ENCODE measurements around the gene ALAD.
"Not testable (repeated sequence)": the region's sequence is repeated elsewhere in the genome, so short reads cannot be mapped to it uniquely, and the experiment has no call there.

The ALAD gene

DNA sequence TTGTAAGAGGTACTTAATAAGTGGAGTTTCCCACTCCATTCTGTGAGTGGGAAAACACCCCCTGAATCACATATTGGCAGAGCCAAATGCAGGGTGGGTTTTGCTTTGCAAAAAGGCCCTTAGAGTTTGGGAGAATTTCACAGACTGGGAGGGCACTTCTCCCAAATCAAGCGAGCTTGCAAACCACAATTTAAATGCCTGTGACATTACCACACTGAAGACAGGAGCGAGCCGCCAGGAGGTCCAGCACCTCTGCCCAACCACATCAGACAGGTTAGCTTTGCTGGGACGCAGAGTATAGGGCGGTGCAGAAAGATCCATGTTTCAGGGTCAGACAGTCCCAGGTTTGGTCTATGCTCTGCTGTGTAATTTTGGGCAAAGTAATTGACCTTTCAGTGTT lies 2.3 kb downstream of the ALAD start:
- no peak for DNase-seq (ENCODE audit: low read depth)

DNA sequence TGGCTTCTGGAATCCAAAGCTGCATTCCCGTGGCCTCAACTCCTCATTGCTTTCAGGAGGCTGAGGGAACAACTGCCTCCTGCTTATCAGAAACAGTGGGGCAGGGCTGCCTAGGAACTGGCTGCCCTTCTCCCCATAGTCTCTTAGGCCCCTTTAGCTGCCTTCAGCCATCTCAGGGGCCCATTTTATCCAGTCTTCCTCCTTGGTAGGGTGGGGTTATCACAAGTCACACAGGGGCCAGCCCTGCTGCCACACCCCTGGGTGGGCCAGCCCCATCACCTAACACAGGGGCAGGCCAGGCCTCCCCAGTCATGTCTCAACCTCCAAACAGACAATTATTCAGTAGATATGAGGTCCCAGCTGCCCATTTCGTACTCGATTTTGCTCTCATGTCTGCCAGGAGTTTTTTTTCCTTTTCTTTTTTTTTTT lies 3.9 kb downstream of the ALAD start:
- DNase-seq (ENCODE audit: low read depth), result no peak

DNA sequence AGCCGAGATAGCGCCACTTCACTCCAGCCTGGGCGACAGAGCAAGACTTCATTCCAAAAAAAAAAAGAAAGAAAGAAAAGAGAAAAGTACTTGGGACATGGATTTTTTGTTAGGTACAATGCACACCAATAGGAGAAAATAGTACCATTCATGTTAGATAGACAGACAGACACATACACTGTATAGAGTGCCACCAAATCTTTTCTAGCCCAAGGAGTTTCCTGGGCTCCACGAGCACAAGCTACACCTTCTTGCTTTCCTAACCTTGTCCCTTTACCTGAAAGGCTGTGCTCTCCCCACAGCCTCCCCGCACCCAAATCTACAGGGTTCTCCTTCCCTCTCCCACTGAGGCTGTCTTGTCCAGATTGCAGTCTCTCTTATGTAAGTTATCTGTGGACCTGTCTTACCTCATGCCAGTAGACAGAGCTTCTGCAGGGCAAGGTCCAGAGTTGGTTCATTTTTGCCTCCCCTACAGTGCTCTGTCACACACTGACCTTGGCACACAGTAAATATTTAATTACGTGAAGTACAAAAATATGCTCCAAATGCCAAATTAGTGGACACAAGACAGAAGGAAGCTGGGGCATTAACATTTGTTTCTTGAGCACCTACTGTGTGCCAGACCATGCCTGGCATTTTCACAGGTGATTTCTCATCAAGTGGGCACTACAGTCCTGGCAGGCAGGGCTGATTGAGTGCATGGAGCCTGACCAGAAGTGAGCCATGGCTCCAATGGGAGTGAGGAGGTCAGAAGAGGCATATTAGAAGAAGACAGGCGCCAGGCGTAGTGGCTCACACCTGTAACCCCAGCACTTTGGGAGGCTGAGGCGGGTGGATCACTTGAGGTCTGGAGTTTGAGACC lies 5.9 kb downstream of the ALAD start:
- no peak for DNase-seq (ENCODE audit: low read depth)

DNA sequence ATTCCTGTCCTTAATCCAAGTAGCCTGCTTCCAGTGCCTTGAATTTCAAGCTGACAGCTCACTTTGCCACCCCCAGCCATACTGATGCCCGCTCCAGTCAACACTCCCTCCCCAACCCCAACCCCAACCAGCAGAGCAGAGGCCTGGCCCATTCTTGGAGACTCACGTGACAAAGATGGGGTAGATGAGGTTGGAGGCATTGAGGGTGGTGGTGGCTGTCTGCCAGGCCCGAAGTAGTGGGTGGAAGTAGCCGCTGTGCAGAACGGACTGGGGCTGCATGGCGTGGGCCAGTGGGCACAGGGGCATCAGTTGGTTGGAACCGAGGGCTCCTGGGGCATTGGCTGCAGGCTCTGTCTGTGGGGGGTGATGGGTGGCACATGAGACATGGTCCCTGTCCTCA lies 7.8 kb downstream of the ALAD start:
- no peak for DNase-seq (ENCODE audit: low read depth)

DNA sequence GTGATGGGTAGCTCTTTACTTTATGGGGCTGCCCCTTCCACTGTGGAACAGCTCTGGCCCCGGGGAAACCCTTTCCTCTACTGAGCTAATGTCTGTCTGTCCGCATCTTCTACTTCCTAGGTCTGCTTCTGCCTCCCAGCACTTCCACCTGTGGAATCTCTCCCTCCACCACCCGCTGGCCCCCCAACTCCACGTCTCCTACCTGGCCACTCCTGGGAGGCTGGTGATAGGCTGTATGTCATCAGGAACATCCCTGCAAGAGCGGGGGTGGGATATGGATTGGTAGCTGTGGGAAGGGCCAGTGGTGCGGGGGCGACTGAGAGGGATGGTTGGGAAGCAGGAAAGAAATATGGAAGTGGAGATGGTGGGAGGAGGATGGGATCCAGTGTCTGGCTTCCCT lies 9.2 kb downstream of the ALAD start:
- no peak for DNase-seq (ENCODE audit: low read depth)

DNA sequence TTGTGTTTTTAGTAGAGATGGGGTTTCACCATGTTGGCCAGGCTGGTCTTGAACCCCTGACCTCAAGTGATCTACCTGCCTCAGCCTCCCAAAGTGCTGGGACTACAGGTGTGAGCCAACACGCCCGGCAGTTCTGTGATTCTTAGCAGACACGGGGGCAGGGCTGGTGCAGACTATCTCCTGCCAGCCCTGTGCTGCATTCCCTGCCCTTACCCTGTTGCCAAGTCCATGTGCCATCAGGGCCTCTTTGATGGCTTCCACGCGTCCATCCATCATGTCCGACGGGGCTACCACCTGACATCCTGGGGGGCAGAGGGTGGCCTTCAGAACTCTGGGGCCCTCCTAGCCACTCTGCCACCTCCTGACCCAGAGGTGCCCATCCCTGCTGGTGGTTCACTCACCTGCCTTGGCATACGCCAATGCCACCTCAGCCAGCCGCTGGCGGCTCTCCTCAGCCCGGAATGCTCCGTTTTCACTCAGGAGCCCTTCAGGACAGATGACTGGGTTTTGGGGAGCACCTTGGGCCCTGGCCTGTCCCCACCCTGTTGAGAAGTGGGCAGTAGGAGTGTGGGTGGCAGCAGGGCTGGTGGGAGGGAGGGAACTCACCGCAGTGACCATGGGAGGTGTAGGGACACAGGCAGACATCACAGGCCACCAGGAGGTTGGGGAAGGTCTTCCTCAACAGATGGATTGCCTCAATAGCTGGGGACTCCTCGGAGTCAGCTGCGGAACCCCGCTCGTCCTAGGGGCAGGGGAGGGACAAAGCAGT lies 10.7 kb downstream of the ALAD start:
- DNase-seq (ENCODE audit: low read depth), result no peak

DNA sequence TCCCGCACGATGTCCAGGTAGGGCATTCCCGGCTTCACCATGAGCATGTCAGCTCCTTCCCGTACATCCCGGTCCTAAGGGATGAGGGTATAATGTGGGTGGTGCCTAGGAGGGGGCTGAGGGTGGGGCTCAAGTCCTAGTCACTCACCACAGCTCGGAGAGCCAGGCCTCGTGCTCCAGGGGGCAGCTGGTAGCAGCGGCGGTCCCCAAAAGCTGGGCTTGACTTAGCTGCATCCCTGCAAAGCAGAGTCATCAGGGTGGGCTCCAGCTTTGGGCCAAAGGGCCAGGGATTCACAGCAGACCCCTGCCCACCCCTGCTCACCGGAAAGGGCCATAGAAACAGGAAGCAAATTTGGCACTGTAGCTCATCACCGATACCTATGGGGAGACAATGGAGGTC lies 11.6 kb downstream of the ALAD start:
- DNase-seq (ENCODE audit: low read depth), result no peak

DNA sequence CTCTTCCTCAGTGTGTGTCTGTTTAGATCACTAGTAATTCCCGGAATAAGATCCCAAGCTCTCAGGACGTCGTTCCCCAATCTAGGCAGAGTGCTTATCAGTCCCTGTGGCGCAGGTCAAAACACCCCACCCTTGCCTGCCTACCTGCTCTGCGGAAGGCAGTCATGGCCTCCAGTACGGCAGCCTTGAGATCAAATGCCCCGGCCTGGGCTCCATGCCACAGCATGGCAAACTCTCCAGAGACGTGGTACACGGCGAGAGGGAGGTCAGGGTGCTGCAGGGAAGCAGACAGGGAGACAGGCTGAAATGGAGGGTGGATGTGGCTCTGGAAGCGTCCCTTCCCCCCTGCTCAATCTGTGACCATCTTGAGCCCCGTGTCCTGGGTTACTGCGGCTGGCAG lies 12.3 kb downstream of the ALAD start:
- no peak for DNase-seq (ENCODE audit: low read depth)

DNA sequence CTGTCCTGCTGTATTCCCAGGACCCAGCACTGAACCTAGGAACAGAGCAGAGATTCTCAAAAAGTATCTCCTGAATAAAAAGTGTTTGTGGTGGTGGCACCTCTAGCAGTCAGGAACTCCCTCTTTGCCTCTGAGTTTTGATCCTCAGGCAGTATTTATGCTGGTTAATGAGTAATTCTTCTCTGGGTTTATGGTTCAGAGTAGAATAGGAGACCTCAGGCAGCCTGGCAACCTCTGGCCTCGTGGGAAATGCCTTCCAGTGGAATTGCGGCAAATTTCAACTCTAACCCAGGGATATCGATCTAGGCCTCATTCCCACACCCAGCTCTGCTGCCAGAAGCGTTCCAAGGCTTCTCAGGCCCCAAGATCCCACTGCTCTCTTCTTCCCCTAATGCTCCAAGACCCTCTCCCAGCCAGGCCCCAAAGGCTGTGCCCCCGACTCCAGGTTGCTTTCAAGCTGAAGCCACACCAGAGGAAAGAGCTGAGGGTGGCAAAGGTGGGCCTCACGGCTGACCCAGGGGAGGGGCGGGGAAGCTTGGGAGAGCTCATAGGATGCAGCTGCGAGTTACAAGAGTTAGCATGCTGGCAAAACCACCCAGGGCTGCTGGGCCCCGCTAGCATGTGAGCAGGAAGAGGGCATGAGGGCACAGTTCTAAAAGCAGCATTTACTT lies 13.4 kb downstream of the ALAD start:
- no peak for DNase-seq (ENCODE audit: low read depth)

DNA sequence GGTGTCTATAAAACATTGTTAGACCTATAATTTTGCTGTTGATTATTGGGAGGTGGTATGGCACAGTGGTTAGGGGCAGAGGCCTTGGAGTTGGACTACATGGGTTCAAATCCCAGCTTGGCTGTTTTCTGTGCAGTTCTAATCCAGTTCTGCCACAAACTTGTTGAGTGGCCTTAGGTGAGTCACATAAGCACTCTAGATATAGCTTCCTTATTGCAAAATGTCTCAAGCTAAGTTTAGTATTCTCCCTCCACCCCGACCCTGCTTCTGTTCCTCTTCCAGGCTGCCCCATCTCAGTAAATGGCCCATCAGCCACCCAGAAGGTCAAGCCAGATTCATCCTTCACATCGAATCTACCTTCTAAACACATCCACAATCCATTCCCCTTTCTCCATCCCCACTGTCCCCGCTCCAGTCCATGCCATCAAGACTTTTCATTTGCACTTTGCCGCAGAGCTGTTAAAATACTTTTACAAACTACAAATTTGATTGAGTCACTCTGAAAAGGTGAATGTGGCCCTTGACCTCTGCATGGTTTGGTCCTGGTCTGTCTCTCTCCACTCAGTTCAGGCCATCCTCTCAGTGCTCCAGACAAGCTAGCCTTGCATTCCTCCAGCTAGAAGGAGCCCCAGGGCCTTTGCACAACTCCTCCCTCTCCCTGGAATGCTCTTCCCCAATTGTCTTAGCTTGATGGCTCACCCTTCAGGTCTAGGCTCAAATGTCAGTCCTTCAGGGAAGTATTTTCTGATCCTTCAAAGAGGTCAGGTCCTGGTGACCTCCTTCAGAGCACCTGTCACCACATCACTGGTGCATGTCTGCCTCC lies 14.3 kb downstream of the ALAD start:
- DNase-seq (ENCODE audit: low read depth), result no peak

DNA sequence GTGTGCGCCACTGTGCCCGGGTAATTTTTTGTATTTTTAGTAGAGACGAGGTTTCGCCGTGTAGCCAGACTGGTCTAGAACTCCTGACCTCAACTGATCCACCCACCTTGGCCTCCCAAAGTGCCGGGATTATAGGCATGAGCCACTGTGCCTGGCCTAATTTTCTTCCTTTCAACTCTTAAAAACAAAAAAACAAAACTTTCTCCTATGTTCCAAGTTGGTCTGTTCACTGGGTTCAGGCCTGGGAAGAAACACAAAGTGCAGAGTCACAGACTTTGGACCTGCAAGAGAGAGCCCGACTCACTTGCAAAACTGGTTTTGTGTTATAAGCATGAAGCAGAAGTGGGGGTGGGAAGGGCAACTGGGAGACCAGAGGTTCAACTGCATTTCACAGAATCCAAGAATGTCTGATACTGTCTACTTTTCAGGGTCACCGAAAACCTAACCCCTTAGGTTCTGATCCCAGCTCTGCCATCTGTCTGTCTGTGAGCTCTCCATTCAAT lies 19.1 kb downstream of the ALAD start:
- DNase-seq (ENCODE audit: low read depth), result no peak

DNA sequence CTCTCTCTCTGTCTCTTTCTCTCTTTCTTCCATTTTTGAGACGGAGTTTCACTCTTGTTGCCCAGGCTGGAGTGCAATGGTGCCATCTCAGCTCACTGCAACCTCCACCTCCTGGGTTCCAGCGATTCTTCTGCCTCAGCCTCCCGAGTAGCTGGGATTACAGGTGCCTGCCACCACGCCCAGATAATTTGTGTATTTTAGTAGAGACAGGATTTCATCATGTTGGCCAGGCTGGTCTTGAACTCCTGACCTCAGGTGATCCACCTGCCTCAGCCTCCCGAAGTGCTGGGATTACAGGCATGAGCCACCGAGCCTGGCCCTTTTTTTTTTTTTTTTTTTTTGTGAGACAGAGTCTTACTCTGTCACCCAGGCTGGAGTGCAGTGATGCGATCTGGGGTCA lies 19.6 kb downstream of the ALAD start:
- DNase-seq (ENCODE audit: low read depth), result not testable (repeated sequence)

DNA sequence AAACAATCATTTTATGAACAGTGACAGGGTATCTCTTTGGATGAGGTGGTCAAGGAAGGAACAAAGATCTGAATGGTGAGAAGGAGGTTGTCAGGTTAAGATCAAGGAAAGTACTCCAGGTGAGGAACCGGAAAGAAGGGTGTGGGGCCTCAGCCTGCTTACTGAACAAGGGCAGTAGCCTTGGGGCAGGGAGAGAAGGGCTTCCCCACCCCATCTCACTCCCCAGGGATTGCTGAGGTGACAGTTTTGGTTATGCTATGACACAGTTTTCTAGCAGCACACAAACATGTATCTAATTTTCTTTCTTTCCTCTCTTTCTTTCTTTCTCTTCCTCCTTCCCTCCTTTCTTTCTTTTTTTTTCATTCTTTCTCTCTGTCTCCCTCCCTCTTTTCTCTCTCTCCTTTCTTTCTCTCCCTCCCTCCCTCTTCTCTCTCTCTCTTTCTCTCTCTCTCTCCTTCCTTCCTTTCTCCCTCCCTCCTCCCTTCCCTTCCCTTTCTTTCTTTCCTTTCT lies 20.2 kb downstream of the ALAD start:
- no peak for DNase-seq (ENCODE audit: low read depth)

DNA sequence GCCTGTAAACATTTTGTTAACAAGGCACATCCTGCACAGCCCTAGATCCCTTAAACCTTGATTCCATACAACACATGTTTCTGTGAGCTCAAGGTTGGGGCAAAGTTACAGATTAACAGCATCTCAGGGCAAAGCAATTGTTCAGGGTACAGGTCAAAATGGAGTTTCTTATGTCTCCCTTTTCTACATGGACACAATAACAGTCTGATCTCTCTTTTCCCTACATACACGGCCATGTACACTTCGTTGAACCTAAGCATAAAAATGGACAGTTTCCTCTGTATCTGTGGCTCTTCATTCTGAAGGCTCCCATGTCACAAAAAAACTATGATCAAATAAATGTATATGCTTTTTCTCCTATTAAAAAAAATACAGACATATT lies 21.3 kb downstream of the ALAD start:
- DNase-seq (ENCODE audit: low read depth), result not testable (repeated sequence)

DNA sequence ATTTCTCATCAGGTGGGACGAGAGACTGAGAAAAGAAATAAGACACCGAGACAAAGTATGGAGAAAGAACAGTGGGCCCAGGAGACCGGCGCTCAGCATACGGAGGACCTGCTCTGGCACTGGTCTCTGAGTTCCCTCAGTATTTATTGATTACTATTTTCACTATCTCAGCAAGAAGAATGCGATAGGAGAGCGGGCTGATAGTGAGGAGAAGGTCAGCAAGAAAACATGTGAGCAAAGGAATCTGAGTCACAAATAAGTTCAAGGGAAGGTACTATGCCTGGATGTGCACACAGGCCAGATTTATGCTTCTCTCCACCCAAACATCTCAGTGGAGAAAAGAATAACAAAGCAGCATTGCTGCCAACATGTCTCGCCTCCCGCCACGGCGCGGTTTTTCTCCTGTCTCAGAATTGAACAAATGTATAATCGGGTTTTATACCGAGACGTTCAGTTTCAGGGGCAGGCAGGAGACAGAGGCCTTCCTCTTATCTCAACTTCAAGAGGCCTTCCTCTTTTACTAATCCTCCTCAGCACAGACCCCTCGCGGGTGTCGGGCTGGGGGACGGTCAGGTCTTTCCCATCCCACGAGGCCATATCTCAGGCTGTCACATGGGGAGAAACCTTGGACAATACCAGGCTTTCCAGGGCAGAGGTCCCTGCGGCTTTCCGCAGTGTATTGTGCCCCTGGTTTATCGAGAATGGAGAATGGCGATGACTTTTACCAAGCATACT lies 21.8 kb downstream of the ALAD start:
- not testable (repeated sequence) for DNase-seq (ENCODE audit: low read depth)

DNA sequence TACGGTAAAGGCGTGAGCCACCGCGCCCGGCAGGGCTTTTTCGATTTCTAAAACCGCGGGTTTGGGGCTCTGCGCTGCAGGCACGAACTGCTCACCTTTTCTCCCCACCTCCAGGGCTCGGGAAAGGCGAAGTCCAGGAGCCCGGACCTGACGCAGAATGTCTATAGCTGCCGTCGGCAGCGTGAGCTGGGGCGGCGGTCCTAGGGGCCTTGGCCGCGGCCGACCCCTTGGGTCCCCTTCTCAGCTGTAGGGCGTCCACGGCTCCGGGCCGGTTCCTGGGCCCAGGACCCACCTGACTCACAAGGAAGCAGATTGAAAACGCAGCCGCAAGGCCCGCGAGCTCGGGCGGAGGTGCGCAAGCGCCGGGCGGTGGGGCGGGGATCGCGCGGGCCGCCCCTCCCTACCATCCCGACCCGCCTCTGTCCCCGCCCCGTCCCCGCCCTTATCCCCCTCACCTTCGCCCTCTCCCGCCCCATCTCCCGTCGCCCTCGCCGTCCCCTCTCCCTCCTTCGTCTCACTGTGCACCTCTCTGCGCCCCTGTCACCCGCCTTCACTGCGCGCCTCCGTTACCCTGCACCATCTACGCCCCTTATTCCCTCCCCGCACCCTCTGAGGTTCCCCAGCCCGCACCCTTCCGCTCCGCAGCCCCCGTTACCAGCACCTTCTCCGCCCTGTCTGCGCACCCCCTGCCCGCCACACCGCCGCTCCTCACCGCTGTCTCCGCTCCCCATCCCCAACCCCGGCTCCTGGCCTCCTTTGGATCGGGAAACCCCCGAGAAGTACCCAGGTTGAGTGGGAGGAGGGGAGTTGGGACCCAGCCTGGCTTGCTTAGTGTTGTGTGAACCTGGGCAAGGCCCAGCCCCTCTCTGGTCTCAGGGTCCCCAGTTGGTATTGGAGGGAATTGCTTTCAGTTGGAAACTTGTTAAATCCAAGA lies 24.2 kb downstream of the ALAD start, which contains the start of gene HDHD3:
HDHD3 (minus strand) TSS at position 353 of the 934 bp plus-strand sequence. CDS start 2,632 bp downstream, outside the sequence.
- peak; percentile 58 for DNase-seq (ENCODE audit: low read depth)

DNA sequence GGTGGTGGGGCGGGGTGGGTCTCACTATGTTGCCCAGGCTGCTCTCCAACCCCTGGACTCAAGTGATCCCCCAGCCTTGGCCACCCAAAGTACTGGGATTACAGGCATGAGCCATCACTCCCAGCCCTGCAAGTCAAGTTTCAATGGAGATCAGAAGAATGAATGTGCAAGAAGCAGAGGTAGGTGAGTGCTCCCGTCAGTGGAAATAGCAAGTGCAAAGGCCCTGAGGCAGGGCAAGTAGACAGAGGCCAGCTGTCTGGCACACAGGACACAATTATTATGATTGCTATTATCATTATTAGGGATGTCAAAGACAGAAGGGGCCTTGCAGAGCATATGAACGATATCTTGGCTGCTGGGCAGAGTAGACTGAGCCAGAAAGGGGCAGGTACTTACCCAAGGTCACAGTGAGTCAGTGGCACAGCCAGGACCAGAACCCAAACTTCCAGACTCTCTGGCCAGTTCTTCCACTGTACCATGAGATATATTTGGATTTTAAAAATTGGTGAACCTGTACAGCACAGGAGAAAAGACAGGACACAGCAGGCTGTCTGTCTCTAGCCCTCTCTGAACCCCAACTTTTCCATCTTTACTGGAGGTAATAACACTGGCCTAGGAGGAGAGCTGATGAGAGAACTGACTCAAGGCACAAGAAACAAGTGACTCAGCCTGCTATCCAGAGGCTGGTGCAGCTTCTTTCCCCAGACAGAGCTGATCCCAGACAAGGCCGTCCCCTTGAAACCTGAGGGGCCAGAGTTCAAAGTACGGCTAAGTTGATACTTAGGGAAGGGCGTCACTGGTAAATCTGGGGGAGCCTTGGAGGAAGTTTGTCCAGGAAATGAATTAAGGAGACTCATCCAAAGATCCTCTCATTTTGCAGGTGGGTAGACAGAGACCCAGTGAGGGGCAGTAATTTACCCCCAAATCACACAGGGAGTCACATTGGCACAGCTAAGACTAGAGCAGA lies 25.7 kb downstream of the ALAD start:
- DNase-seq (ENCODE audit: low read depth), result no peak

DNA sequence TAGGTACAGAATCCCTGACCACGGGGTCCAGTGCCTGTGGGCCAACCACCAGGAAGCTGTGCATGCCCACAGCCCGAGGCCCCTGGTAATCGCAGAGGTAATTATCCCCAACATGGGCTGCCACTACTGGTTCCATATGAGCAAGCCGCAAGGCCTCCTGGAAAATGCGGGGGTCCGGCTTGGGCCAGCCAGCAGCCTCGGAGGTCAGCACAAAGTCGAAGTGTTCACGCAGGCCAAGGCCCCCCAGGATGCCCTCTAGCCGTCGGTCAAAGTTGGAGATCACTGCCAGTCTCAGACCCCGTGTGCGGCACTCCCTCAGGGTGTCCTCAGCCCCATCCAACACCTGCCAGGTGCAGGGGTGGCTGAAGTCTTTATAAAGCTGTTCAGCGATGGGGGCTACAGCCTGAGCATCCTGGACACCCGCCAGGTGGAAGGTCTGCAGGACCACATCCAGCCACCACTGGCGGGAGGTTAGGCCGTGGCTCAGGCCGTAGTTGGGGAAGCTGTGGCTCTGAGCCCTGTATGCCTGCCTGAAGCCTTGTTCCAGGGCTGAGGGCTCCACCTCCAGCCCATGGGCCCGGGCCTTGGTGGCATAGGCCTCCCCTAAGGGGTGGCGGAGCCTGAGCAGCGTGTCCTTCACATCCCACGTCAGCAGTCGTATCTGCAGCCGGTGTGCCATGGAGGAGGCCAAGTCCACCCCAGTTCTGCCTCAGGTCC lies 27.2 kb downstream of the ALAD start:
- no peak for DNase-seq (ENCODE audit: low read depth)

Data from stimulated activated CD8-positive, alpha-beta memory T cell treated with anti-CD3 and anti-CD28 coated beads, Interleukin-12 subunit alpha, Interleukin-12 subunit beta, amount 100 ng/mL, for 1 hour (primary cell).